Mononuclear cell (primary cell): ENCODE results near the gene CTBP2. TPM values are rescaled to one million over a fixed set of nuclear protein-coding genes. Genes with fewer than 3 reads are reported as not detected.

ENCODE experiments used
- H3K27me3 ChIP-seq: 2 replicates; pipeline ENCODE4 v1.6.0; 2011; ENCODE audit warnings: low read length, control low read depth; ENCODE audit not compliant: insufficient read depth
- H3K4me1 ChIP-seq: 2 replicates; pipeline ENCODE4 v1.5.1; 2011; ENCODE audit warnings: mild to moderate bottlenecking, low read length, control low read depth; ENCODE audit not compliant: insufficient read depth
- H3K4me3 ChIP-seq: 2 replicates; pipeline ENCODE4 v1.5.1; 2011; ENCODE audit warnings: mild to moderate bottlenecking, low read length, moderate library complexity
- H3K9me3 ChIP-seq: 2 replicates; pipeline ENCODE4 v1.5.1; 2011; ENCODE audit warnings: low read depth, mild to moderate bottlenecking, control low read depth, low read length
- total RNA-seq: library from RNA; depleted of rRNA; stranded (reverse); fragments of >200 nt; gene quantifications from one replicate; pipeline ENCODE4 v1.2.3, GENCODE V29; 2012

CTBP2 gene
- total RNA-seq, 1 donor = 6.4 TPM

GRCh38 chr10:125079091-125079600 is 81.2 kb downstream of the CTBP2 start:
- no peak overlapping the region for H3K4me3 ChIP-seq
- no peaks in the 10 kb centered on the region for H3K4me1 ChIP-seq
- no peaks in the 10 kb centered on the region for H3K27me3 ChIP-seq
- H3K9me3 ChIP-seq = no peaks in the 10 kb centered on the region

DNA sequence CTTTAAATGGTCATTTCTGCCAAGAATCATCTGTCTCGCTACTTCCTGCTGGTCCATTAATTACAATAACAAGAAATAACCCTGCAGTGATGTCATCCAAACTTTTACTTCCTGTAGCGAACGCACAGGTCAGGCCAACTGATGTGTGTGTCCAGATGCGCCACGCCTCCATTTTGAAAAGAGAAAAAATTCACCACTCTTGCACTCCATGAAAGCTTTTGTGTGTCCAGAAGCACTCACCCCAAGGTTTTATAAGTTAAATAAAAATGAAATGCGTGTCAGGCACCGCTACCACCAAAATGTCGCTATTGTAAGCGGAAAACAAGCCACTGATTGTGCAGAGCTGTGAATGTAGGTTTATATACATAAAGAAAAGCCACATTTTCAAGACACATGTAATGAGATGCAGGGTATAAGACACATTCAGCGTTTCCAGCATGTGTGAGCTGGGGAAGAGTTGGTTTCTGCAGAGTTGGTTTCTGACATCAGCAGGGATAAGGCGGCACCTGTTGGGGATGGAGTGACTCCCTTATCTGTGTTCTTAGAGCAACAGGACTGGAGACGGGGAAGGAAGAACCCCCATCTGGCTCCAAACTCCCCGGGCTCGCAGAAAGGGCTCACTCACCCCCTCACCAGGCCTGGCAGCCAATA is 83.3 kb downstream of the CTBP2 start:
- H3K4me3 ChIP-seq = no peak overlapping the region
- no peaks in the 10 kb centered on the region for H3K9me3 ChIP-seq
- no peaks in the 10 kb centered on the region for H3K27me3 ChIP-seq
- no peaks in the 10 kb centered on the region for H3K4me1 ChIP-seq

DNA sequence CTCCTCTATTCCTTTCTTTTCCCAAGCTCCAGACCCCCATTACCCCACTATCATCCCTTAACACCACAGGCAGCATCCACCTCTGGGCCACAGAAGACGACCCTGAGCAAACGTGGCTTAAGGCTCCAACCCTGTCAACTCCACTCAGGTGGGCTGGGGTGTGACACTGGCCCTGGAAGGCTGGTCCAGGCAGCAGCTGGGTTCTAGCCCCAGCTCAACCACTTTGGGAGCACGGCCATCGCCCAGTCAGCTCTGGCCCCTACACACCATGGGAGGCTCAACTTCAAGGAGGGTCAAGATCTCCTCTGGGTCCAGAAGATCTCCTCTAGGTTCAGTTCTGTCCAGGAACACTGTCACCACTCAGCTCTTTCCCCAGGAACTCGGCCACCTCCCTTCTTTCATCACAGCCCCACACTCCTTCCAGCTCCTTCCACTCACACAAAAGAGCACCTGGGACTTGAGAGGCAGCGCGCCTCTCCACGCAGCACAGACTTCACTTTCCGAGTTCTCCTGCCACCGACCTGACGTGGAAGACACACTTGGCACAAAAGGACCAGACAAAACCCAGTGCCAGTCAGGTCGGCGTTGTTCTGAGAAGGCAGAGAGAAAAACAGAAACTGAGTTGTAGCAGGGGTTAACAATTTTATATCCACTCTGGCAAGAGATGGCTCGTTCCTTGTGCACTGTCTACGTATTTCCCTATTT is 84.1 kb downstream of the CTBP2 start:
- Histone ChIP-seq H3K27me3 (no peaks in the 10 kb centered on the region), H3K4me1 (no peaks in the 10 kb centered on the region), H3K9me3 (no peaks in the 10 kb centered on the region), H3K4me3 (no peak overlapping the region)

DNA sequence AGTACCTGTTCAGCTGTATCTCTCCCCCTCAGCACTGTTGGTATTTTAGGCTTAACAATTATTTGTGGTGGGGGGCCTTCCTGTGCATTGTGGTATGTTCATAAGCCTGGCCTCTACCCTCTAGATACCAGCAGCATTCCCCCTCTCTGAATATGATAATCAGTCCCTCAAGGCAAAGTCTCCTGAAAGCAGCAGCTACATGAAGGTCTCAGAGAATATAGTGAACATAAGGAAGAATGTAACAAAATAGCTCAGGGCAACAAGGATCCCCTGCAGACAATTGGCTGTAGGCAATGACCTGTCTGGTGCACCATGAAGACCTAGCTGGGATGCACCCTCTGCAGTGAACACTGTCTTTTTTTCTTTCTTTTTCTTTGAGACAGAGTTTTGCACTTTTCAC is 86.4 kb downstream of the CTBP2 start:
- Histone ChIP-seq H3K9me3 (no peaks in the 10 kb centered on the region), H3K4me1 (no peaks in the 10 kb centered on the region), H3K27me3 (no peaks in the 10 kb centered on the region), H3K4me3 (no peak overlapping the region)

- Histone ChIP-seq H3K4me3 (no peak overlapping the region), H3K4me1 (no peaks in the 10 kb centered on the region), H3K27me3 (no peaks in the 10 kb centered on the region), H3K9me3 (no peaks in the 10 kb centered on the region)
These were observed 87.6 kb downstream of the CTBP2 start for GRCh38 chr10:125072794-125073193.

DNA sequence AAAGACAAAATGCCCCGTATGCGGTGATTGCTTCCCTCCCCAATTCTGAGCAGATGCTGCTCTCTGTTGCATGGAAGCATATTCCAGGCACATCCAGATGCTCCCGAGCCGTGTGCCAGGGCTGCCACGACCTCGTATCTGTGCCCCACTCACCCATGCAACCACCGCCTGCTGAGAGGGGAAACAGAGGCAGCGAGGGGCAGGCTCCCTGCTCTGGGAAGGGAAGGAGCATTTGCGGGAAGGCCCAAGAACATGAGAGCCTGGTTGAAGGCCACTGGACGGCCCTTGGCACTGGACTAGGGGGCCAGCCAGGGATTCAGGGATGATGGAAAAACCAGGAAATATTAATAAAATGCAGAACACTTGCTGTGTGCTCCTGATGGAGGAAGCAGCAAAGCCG is 89.4 kb downstream of the CTBP2 start:
- Histone ChIP-seq H3K9me3 (no peaks in the 10 kb centered on the region), H3K4me3 (no peak overlapping the region), H3K4me1 (peaks cover 5% of the 10 kb centered on the region), H3K27me3 (no peaks in the 10 kb centered on the region)

- no peaks in the 10 kb centered on the region for H3K27me3 ChIP-seq
- no peak overlapping the region for H3K4me3 ChIP-seq
- peaks cover 31% of the 10 kb centered on the region for H3K4me1 ChIP-seq
- no peaks in the 10 kb centered on the region for H3K9me3 ChIP-seq
These were observed 92.0 kb downstream of the CTBP2 start for GRCh38 chr10:125068406-125068805.

- H3K4me3 ChIP-seq = no peak overlapping the region
- H3K9me3 ChIP-seq = no peaks in the 10 kb centered on the region
- peaks cover 37% of the 10 kb centered on the region for H3K4me1 ChIP-seq
- no peaks in the 10 kb centered on the region for H3K27me3 ChIP-seq
These were observed 92.6 kb downstream of the CTBP2 start for GRCh38 chr10:125067764-125068163.

GRCh38 chr10:125066764-125067450 is 93.5 kb downstream of the CTBP2 start:
- H3K4me3 ChIP-seq = no peak overlapping the region
- H3K27me3 ChIP-seq = no peaks in the 10 kb centered on the region
- H3K4me1 ChIP-seq = peaks cover 46% of the 10 kb centered on the region
- no peaks in the 10 kb centered on the region for H3K9me3 ChIP-seq

DNA sequence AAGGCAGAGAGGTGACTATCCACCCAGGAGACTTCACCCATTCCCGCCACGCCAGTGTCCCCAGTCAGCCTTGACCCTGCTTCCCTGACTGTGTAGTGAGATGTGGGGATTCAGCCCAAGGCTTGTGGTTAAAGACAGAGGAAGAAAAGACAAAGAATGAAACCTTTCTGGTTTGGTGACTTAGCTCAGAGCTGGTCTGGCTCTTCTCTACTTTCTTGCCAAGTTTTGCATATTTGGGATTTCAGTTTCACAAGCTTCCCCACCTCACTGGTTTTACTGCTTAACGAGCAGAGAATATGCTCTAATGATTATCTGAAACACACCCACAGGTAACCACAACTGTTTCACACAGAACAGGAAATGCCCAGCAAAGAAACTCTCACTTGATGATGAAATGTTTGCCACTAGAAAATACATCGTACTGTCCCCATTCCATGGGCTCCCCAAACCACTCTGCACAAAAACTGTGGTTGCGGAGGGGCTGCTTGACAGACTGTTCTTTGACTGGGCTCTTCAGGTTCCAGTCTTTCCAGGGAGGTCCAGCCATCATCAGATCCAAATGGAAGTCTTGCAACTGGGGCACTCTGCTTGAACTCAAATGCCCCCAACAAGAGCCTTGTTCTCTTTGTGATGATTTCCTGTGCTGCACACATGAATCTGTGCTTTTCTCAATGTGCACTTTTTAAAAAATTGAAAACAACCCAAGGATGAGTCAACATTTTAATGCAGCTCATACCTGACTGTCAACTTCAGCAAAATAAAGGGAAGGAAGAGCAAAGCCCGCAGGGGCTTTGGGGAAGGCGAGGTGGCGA is 95.5 kb downstream of the CTBP2 start:
- Histone ChIP-seq H3K9me3 (no peaks in the 10 kb centered on the region), H3K4me1 (peaks cover 60% of the 10 kb centered on the region), H3K4me3 (no peak overlapping the region), H3K27me3 (no peaks in the 10 kb centered on the region)

GRCh38 chr10:125063256-125063925 is 97.0 kb downstream of the CTBP2 start:
- H3K4me1 ChIP-seq = peaks cover 65% of the 10 kb centered on the region

GRCh38 chr10:125062914-125063230 is 97.5 kb downstream of the CTBP2 start:
- Histone ChIP-seq H3K9me3 (no peaks in the 10 kb centered on the region), H3K4me3 (no peak overlapping the region), H3K4me1 (peaks cover 71% of the 10 kb centered on the region), H3K27me3 (no peaks in the 10 kb centered on the region)

More at GRCh38 chr10:125063256-125063925, 97.0 kb downstream of the CTBP2 start:
- Histone ChIP-seq H3K4me3 (no peak overlapping the region), H3K9me3 (no peaks in the 10 kb centered on the region), H3K27me3 (no peaks in the 10 kb centered on the region)

DNA sequence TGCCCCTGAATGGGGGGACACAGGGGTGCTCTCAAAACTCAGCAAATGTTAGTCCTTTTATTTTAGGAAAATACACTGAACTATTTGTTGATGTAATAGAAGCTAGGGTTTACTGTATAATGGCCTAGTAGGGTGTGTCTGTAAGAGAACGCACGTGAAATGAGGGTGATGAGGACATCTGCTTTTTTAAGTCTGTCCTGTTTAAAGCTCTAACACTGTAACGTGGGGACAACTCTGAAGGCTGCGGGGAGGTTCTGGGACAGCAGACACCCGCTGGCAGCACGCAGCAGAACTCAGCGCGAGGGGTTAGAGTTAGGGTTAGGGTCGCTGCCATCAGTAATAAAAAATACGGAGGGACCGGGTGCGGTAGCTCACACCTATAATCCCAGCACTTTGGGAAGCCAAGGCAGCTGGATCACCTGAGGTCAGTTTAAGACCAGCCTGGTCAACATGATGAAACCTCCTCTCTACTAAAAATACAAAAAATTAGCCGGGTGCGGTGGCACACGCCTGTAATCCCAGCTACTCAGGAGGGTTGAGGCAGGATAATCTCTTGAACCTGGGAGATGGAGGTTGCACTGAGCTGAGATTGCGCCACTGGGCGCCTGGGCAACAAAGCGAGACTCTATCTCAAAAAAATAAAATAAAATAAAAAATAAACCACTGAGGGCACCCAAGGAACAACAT is 98.0 kb downstream of the CTBP2 start:
- Histone ChIP-seq H3K4me1 (peaks cover 76% of the 10 kb centered on the region), H3K9me3 (no peaks in the 10 kb centered on the region), H3K4me3 (no peak overlapping the region), H3K27me3 (no peaks in the 10 kb centered on the region)
